WERI-Rb-1 (cell line): ENCODE measurements around the gene IL17REL.
A peak's percentile ranks its signal among the peaks of the same experiment; 100 is the strongest.
"Not testable (repeated sequence)": the region's sequence is repeated elsewhere in the genome, so short reads cannot be mapped to it uniquely, and the experiment has no call there.

ENCODE experiments used
- DNase-seq: peaks from one replicate; pipeline ENCODE4 v3.0.0-alpha.2; 2020
- H3K27ac ChIP-seq: fragments of 250-450 bp; sonication (Bioruptor Pico); 2 replicates; pipeline ENCODE4 v1.5.1; 2020; ENCODE audit warnings: mild to moderate bottlenecking, moderate library complexity
- H3K27me3 ChIP-seq: fragments of 250-450 bp; sonication (Bioruptor Pico); 2 replicates; pipeline ENCODE4 v1.5.1; 2021; ENCODE audit warnings: mild to moderate bottlenecking, low read depth, moderate library complexity; ENCODE audit not compliant: insufficient read depth, severe bottlenecking
- H3K36me3 ChIP-seq: fragments of 250-450 bp; sonication (Bioruptor Pico); 2 replicates; pipeline ENCODE4 v1.5.1; 2020; ENCODE audit warnings: mild to moderate bottlenecking, moderate library complexity
- H3K4me3 ChIP-seq: 2 replicates; pipeline ENCODE4 v1.5.1; 2011; ENCODE audit warnings: low read depth, mild to moderate bottlenecking, control low read depth, low read length
- H3K9me3 ChIP-seq: fragments of 250-450 bp; sonication (Bioruptor Pico); 2 replicates; pipeline ENCODE4 v1.5.1; 2021; ENCODE audit warnings: mild to moderate bottlenecking, moderate library complexity; ENCODE audit not compliant: severe bottlenecking
- TF ChIP-seq, protein P1 (sequence below): IDR thresholded peaks from 2 replicates; pipeline ENCODE4 v1.5.1; 2011; ENCODE audit warnings: low read depth, mild to moderate bottlenecking, control low read depth, inconsistent platforms, low read length

IL17REL gene

DNA sequence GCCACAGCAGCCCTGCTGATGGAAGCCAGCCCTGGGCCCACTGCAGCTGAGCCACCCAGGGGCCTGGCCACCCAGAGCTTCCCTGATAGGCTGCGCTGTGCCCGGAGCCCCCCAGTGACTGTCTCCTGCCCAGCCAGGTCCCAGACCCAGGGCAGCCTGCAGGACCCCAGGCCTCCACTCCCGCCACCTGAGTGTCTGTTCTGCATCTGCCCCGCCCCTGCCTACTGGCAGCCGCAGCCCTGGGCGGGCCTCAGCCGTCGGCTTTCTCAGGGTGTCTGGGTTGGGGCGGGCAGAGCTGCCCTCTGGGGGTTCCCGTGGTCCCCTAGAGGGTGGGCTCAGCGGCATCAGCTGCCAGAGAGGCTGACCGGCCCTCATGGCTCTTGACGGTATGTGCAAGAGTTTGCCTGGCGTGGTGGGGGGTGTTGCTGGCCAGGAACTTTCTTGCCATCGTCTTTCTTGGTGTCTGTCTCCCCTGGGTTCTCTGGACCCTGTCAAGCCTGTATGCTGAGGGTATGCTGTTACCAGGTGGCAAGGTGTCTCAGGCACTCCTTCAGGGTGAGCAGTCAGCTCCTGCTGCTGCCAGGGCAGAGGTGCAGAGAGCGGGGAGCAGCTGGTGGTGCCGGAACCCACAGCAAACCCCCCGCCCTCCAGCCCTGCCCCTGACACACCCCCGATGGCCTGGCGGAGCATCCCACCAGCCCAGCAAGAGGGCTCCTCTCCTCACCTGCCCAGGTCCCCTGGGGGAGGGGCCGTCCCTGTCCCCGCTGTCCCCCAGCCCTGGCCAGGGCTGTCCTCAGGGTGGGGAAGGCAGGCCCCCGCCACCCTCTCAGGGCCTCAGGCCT lies 64.2 kb downstream of the IL17REL start:
- no peaks in the 10 kb centered on the region for H3K27me3 ChIP-seq
- TF ChIP-seq, protein P1, sequence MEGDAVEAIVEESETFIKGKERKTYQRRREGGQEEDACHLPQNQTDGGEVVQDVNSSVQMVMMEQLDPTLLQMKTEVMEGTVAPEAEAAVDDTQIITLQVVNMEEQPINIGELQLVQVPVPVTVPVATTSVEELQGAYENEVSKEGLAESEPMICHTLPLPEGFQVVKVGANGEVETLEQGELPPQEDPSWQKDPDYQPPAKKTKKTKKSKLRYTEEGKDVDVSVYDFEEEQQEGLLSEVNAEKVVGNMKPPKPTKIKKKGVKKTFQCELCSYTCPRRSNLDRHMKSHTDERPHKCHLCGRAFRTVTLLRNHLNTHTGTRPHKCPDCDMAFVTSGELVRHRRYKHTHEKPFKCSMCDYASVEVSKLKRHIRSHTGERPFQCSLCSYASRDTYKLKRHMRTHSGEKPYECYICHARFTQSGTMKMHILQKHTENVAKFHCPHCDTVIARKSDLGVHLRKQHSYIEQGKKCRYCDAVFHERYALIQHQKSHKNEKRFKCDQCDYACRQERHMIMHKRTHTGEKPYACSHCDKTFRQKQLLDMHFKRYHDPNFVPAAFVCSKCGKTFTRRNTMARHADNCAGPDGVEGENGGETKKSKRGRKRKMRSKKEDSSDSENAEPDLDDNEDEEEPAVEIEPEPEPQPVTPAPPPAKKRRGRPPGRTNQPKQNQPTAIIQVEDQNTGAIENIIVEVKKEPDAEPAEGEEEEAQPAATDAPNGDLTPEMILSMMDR = no peak
- H3K27ac ChIP-seq = 0 out of 2 replicates have a peak overlapping the region, but pooled peaks have one; percentile 81
- H3K9me3 ChIP-seq = no peaks in the 10 kb centered on the region
- no peak overlapping the region for H3K4me3 ChIP-seq
- DNase-seq = no peak
- no peaks in the 10 kb centered on the region for H3K36me3 ChIP-seq

DNA sequence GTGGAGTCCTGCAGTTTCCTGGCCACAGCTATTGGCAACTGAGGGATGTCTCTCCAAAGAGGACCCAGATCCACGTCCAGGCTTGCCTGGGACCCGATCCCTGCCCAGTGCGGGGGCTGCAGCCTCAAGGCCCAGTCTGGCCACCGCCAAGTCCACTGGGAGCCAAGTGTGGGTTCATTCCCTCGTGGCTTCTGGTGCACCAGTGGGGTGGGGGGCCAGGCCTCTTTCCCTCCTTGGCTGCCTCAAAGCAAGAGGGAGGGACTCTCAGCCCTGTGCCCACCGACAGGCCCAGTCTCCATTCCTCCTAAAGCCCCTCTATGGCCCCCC lies 65.3 kb downstream of the IL17REL start:
- Histone ChIP-seq H3K27me3 (no peaks in the 10 kb centered on the region), H3K36me3 (no peaks in the 10 kb centered on the region), H3K9me3 (no peaks in the 10 kb centered on the region), H3K27ac (peak overlapping the region; percentile 81), H3K4me3 (no peak overlapping the region)
- TF ChIP-seq, protein P1 = no peak
- no peak for DNase-seq

DNA sequence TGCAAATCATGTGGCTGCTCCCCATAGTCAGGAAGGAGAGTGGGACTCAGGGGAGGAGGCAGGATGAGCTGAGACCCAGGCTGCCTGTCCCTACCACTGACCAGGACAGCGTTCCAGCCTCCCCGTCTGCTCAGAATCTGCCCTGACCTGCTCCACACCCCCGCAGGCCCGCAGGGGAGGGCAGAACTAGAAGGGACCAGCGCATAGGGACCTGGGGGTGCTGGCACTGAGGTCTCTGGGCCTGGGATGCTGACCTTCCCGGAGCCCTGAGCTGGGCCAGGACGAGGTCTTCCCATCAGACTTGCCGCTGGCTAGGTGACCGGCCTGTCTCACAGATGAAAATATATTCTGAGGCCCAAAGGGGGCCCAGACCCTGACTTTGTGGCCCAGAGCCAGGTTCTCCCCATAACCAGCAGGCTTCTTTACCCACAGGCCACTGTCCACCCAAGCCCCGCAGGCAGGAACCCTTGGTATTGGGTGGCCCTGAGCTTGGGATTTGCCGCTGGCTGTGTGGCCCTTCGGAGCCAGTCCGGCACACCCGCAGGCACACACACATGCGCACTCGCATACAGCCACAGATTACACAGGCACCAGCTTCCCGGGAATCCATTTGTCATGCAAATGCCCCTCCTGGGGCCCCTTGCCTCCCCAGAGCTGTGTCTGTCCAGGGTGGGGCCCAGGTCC lies 65.8 kb downstream of the IL17REL start:
- no peaks in the 10 kb centered on the region for H3K9me3 ChIP-seq
- no peak for DNase-seq
- H3K36me3 ChIP-seq = no peaks in the 10 kb centered on the region
- H3K27me3 ChIP-seq = no peaks in the 10 kb centered on the region
- peak overlapping the region; percentile 81 for H3K27ac ChIP-seq
- no peak overlapping the region for H3K4me3 ChIP-seq
- TF ChIP-seq, protein P1 = no peak

DNA sequence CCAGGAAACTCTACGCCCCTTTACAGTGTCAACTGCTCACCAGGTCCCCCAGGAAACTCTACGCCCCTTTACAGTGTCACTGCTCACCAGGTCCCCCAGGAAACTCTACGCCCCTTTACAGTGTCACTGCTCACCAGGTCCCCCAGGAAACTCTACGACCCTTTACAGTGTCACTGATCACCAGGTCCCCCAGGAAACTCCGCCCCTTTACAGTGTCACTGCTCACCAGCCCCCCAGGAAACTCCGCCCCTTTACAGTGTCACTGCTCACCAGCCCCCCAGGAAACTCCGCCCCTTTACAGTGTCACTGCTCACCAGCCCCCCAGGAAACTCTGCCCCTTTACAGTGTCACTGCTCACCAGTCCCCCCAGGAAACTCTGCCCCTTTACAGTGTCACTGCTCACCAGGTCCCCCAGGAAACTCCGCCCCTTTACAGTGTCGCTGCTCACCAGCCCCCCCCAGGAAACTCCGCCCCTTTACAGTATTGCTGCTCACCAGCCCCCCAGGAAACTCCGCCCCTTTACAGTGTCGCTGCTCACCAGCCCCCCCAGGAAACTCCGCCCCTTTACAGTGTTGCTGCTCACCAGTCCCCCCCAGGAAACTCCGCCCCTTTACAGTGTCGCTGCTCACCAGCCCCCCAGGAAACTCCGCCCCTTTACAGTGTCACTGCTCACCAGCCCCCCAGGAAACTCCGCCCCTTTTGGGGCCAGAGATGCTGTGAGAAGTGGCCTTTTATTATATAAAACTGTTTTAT lies 67.3 kb downstream of the IL17REL start:
- peak overlapping the region; percentile 81 for H3K27ac ChIP-seq
- DNase-seq = peak; percentile 51
- not testable (repeated sequence) for H3K4me3 ChIP-seq, H3K36me3 ChIP-seq, H3K27me3 ChIP-seq, H3K9me3 ChIP-seq
